HG03354 (cell line): Measurements from ENCODE around the gene CPEB3.

Experiments
- ATAC-seq: cut with Tn5 transposase; IDR thresholded peaks from one replicate; pipeline ENCODE4 v1.9.1; 2021; ENCODE audit warnings: mild to moderate bottlenecking; ENCODE audit not compliant: unreplicated experiment, poor library complexity, severe bottlenecking

CPEB3 gene

GRCh38 chr10:92001995-92002394 lies 288.9 kb downstream of the CPEB3 start:
- ATAC-seq: no peak

- no peak for ATAC-seq
Measured at GRCh38 chr10:92001581-92001980, 289.3 kb downstream of the CPEB3 start.
